WTC11 (cell line): ENCODE measurements around the gene PGA3.

ENCODE experiments used
- CDX4 ChIP-seq: fragments of 250-450 bp; sonication (Bioruptor Pico); IDR thresholded peaks from 2 replicates; pipeline ENCODE4 v1.9.0; 2021; ENCODE audit warnings: moderate library complexity, mild to moderate bottlenecking, inconsistent platforms, borderline replicate concordance
- CREB1 ChIP-seq: sonication (generic); formaldehyde crosslinking; IDR thresholded peaks from 2 replicates; pipeline ENCODE4 v1.8.0; 2023; ENCODE audit warnings: mild to moderate bottlenecking, missing genetic modification reagents
- CTCF ChIP-seq: fragments of 200-600 bp; IDR thresholded peaks from 2 replicates; pipeline ENCODE4 v1.8.0; 2022; ENCODE audit warnings: antibody characterized with exemption
- ELF4 ChIP-seq: sonication (generic); formaldehyde crosslinking; IDR thresholded peaks from 2 replicates; pipeline ENCODE4 v1.8.1; 2022; ENCODE audit warnings: low read depth, mild to moderate bottlenecking, moderate library complexity, missing genetic modification reagents
- GABPB1 ChIP-seq: sonication (generic); formaldehyde crosslinking; IDR thresholded peaks from 2 replicates; pipeline ENCODE4 v1.8.1; 2023; ENCODE audit warnings: mild to moderate bottlenecking, missing genetic modification reagents
- MAX ChIP-seq: sonication (generic); formaldehyde crosslinking; IDR thresholded peaks from 2 replicates; pipeline ENCODE4 v1.8.0; 2022; ENCODE audit warnings: mild to moderate bottlenecking, missing genetic modification reagents
- NFATC4 ChIP-seq: fragments of 250-450 bp; sonication (Bioruptor Pico); IDR thresholded peaks from 2 replicates; pipeline ENCODE4 v1.9.0; 2021; ENCODE audit warnings: mild to moderate bottlenecking
- TEAD1 ChIP-seq: sonication (generic); formaldehyde crosslinking; IDR thresholded peaks from 2 replicates; pipeline ENCODE4 v1.8.0; 2022; ENCODE audit warnings: mild to moderate bottlenecking, missing genetic modification reagents
- TP53 ChIP-seq: sonication (generic); formaldehyde crosslinking; IDR thresholded peaks from 2 replicates; pipeline ENCODE4 v1.8.1; 2023; ENCODE audit warnings: mild to moderate bottlenecking, missing genetic modification reagents
- ZBTB43 ChIP-seq: sonication (generic); formaldehyde crosslinking; IDR thresholded peaks from 2 replicates; pipeline ENCODE4 v1.8.1; 2023; ENCODE audit warnings: mild to moderate bottlenecking, missing genetic modification reagents

- TF ChIP-seq TEAD1 (no peak), ELF4 (CRISPR knock-in tag) (no peak), CTCF (no peak), ZBTB43 (CRISPR knock-in tag) (no peak), NFATC4 (CRISPR knock-in tag) (no peak), GABPB1 (CRISPR knock-in tag) (no peak), MAX (CRISPR knock-in tag) (no peak), TP53 (no peak), CREB1 (CRISPR knock-in tag) (no peak), CDX4 (CRISPR knock-in tag) (no peak)
Measured at GRCh38 chr11:61154528-61154927, 48.8 kb upstream of the PGA3 start.
